ENCODE measurements around the gene HIVEP1. TPM values are rescaled to one million over a fixed set of nuclear protein-coding genes. Genes with fewer than 3 reads are reported as not detected.

Gene HIVEP1
- total RNA-seq, 2 donors from 2014 or later: 33.6 to 35.1 TPM

DNA sequence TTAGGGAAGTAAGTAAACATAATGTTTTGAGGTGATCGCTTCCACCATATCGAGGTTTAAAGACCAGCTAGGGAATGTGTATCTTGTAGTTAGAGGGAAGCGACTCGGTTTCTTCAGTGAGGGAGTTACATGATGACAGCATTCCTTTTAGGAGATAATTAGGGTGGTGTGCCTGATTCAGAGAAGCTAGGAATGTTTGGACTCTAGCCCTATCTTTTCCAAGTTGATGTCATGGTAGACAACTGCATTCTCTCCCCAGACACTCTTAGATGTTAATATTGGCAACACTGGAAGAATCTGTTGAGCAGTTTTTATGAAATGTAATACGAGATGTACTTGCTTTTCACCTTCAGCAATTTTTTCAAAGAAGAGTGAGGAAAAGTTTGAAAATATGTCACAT is 12.9 kb upstream of the HIVEP1 start:
- WGBS, 2 experiments (ENCODE audit: insufficient coverage in 1 of 2, insufficient read length in 1 of 2): 96 to 98% methylated on average over 4 to 5 of the region's 5 CpGs
- H3K36me3 Mint-ChIP-seq (ENCODE audit: low read depth): no peaks in the 10 kb centered on the region
- H3K4me1 Mint-ChIP-seq: no peaks in the 10 kb centered on the region

DNA sequence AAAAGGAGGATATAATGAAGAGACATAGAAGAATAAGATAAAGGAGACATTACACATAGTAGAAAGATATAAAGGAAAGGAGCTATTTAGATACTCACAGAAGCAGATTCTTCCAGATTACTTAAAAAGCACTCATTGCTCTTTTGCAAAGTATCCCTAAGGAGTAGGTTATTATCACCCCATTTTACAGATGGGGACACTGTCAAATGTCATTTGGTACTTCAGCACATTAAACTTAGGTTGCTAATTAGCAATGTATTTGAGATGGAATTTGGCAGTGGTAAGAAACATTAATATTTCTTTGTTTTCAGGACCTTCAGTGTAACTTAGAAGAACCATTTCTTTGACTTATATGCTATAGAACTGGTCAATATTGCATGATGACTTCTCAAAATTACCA is 11.9 kb upstream of the HIVEP1 start:
- Histone ChIP-seq H3K9me3 (ENCODE audit: control insufficient read depth, low read length) (no peaks in the 10 kb centered on the region), H3K27ac (ENCODE audit: low read depth, low read length) (no peak overlapping the region), H3K9ac (ENCODE audit: extremely low read depth, low read length, poor library complexity, severe bottlenecking) (no peak overlapping the region), H3K36me3 (ENCODE audit: control insufficient read depth, insufficient read depth, low read length) (no peaks in the 10 kb centered on the region), H3K27me3 (ENCODE audit: control insufficient read depth, insufficient read depth, low read length, poor library complexity, severe bottlenecking) (no peaks in the 10 kb centered on the region), H3K4me1 (ENCODE audit: control insufficient read depth, insufficient read depth, low read length) (no peaks in the 10 kb centered on the region), H3K4me3 (ENCODE audit: low read length) (no peak overlapping the region)
- Mint-ChIP-seq H3K27me3 (ENCODE audit: insufficient read depth) (no peaks in the 10 kb centered on the region), H3K4me1 (no peaks in the 10 kb centered on the region), H3K9me3 (no peaks in the 10 kb centered on the region), H3K4me3 (no peak overlapping the region), H3K27ac (no peak overlapping the region), H3K36me3 (ENCODE audit: low read depth) (no peaks in the 10 kb centered on the region)
- DNase-seq: no peak
- TF ChIP-seq, protein P1, sequence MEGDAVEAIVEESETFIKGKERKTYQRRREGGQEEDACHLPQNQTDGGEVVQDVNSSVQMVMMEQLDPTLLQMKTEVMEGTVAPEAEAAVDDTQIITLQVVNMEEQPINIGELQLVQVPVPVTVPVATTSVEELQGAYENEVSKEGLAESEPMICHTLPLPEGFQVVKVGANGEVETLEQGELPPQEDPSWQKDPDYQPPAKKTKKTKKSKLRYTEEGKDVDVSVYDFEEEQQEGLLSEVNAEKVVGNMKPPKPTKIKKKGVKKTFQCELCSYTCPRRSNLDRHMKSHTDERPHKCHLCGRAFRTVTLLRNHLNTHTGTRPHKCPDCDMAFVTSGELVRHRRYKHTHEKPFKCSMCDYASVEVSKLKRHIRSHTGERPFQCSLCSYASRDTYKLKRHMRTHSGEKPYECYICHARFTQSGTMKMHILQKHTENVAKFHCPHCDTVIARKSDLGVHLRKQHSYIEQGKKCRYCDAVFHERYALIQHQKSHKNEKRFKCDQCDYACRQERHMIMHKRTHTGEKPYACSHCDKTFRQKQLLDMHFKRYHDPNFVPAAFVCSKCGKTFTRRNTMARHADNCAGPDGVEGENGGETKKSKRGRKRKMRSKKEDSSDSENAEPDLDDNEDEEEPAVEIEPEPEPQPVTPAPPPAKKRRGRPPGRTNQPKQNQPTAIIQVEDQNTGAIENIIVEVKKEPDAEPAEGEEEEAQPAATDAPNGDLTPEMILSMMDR (conservative IDR thresholded peaks at IDR 0.05): no peak

More for the DNA sequence above, 12.9 kb upstream of the HIVEP1 start:
- Mint-ChIP-seq H3K27ac (no peak overlapping the region), H3K4me3 (no peak overlapping the region), H3K9me3 (no peaks in the 10 kb centered on the region), H3K27me3 (ENCODE audit: insufficient read depth) (no peaks in the 10 kb centered on the region)
- no peak overlapping the region for H3K4me3 ChIP-seq (ENCODE audit: low read length)
- no peaks in the 10 kb centered on the region for H3K36me3 ChIP-seq (ENCODE audit: control insufficient read depth, insufficient read depth, low read length)
- no peak overlapping the region for H3K27ac ChIP-seq (ENCODE audit: low read depth, low read length)
- DNase-seq: no peak
- TF ChIP-seq, protein P1 (conservative IDR thresholded peaks at IDR 0.05): no peak
- no peaks in the 10 kb centered on the region for H3K9me3 ChIP-seq (ENCODE audit: control insufficient read depth, low read length)
- no peaks in the 10 kb centered on the region for H3K27me3 ChIP-seq (ENCODE audit: control insufficient read depth, insufficient read depth, low read length, poor library complexity, severe bottlenecking)
- no peak overlapping the region for H3K9ac ChIP-seq (ENCODE audit: extremely low read depth, low read length, poor library complexity, severe bottlenecking)
- no peaks in the 10 kb centered on the region for H3K4me1 ChIP-seq (ENCODE audit: control insufficient read depth, insufficient read depth, low read length)

DNA sequence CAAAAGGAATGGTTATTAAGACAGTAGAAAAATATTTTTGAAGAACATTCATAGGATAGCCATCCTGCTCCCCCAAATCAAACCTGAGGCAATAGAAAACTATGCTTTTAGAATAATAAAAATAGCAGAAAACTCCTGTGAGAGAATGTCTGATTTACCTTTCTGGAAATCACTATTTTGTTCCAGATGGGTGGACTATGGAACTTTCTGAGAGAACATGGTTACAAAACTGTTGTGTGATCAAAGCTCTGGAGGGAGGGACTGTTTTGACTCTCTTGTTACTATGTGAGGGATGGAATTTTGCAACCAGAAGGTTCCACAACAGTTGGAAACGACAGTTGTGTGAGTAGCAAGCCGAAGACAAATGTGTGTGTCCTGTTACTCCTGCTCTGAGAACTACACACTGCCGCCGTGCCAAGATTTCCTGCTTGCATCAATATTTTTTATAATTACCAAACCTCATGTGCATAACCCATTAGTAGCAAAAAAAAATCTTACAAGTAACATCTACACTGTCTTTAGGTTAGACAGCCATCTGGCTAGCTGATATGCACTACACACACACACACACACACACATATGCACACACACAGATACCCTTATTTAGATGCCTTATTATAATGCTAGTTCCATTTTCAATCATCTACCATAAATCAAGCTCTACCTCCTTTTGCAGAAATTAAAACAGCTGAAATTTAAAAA is 11.0 kb upstream of the HIVEP1 start:
- Mint-ChIP-seq H3K4me1 (no peaks in the 10 kb centered on the region), H3K27me3 (ENCODE audit: insufficient read depth) (no peaks in the 10 kb centered on the region), H3K4me3 (no peak overlapping the region), H3K36me3 (ENCODE audit: low read depth) (no peaks in the 10 kb centered on the region), H3K9me3 (no peaks in the 10 kb centered on the region), H3K27ac (no peak overlapping the region)
- no peak overlapping the region for H3K4me3 ChIP-seq (ENCODE audit: low read length)
- H3K9me3 ChIP-seq (ENCODE audit: control insufficient read depth, low read length): no peaks in the 10 kb centered on the region
- H3K36me3 ChIP-seq (ENCODE audit: control insufficient read depth, insufficient read depth, low read length): no peaks in the 10 kb centered on the region
- H3K4me1 ChIP-seq (ENCODE audit: control insufficient read depth, insufficient read depth, low read length): no peaks in the 10 kb centered on the region
- TF ChIP-seq, protein P1 (conservative IDR thresholded peaks at IDR 0.05): no peak
- DNase-seq: no peak
- WGBS, 2 experiments (ENCODE audit: insufficient coverage in 1 of 2, insufficient read length in 1 of 2): 91 to 95% methylated on average over 2 to 4 of the region's 4 CpGs
- H3K27ac ChIP-seq (ENCODE audit: low read depth, low read length): no peak overlapping the region
- no peak overlapping the region for H3K9ac ChIP-seq (ENCODE audit: extremely low read depth, low read length, poor library complexity, severe bottlenecking)
- no peaks in the 10 kb centered on the region for H3K27me3 ChIP-seq (ENCODE audit: control insufficient read depth, insufficient read depth, low read length, poor library complexity, severe bottlenecking)

Measured in endodermal cell (in vitro differentiated cells).